HFF-Myc (cell line): ENCODE data around the gene PLXNA4.

ENCODE experiments used
- DNase-seq: peaks from one replicate; pipeline ENCODE4 v3.0.0-alpha.2; 2011; ENCODE audit warnings: low read depth; ENCODE audit errors: extremely low read depth
- H3K4me3 ChIP-seq: replicated peaks from 2 replicates; pipeline ENCODE4 v1.5.1; 2011; ENCODE audit warnings: low read depth, mild to moderate bottlenecking, control low read depth, low read length
- CTCF ChIP-seq: IDR thresholded peaks from 2 replicates; pipeline ENCODE4 v1.5.1; 2012; ENCODE audit warnings: mild to moderate bottlenecking, low read depth, low read length, control low read depth; ENCODE audit errors: missing control alignments

Gene PLXNA4

DNA sequence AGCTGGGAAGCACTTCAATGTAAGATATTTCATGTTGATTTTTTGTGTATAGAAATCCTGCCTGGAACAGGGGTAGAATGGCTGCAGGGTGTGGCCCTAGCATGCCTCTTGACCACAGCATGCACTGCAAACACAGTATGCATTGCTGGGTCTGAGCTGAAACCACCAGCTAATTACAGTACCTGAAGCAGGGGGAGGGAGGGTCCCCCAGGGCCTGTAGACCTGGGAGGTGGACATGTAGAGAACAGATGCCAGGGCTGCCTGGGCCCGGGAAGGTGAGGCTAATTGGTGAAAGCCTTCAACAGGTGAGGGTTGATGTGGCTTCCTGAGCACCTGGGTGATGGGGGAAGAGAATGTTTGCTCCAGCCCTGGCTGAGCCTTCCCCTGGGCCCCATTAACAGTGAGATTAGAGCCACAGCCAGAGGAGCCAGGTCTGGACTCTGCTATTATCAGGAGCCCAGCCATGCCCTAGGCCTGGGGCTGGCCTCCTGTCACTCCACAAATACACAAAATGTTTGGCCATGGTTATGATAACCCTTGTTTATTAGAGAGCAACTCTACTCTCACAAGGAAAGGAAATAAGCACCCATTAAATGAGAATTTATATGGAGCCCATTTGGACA, 83.3 kb downstream of the PLXNA4 start:
- no peak for TF ChIP-seq CTCF

GRCh38 chr7:132491391-132491945, 84.8 kb downstream of the PLXNA4 start:
- no peak overlapping the region for H3K4me3 ChIP-seq
- no peak for DNase-seq
- no peak for TF ChIP-seq CTCF

More for the DNA sequence above, 83.3 kb downstream of the PLXNA4 start:
- H3K4me3 ChIP-seq, result no peak overlapping the region
- no peak for DNase-seq

GRCh38 chr7:132490474-132490873, 85.8 kb downstream of the PLXNA4 start:
- no peak overlapping the region for H3K4me3 ChIP-seq
- DNase-seq, result no peak

GRCh38 chr7:132489776-132490237, 86.5 kb downstream of the PLXNA4 start:
- no peak for DNase-seq
- H3K4me3 ChIP-seq, result no peak overlapping the region
- TF ChIP-seq CTCF, result no peak

More at GRCh38 chr7:132490474-132490873, 85.8 kb downstream of the PLXNA4 start:
- TF ChIP-seq CTCF, result no peak

- DNase-seq, result peak; percentile 5
- no peak overlapping the region for H3K4me3 ChIP-seq
- no peak for TF ChIP-seq CTCF
These were observed 87.5 kb downstream of the PLXNA4 start for GRCh38 chr7:132488634-132489302.

- no peak for DNase-seq
- no peak overlapping the region for H3K4me3 ChIP-seq
- no peak for TF ChIP-seq CTCF
These were observed 90.0 kb downstream of the PLXNA4 start for GRCh38 chr7:132486274-132486610.
